HG02678 (cell line): Measurements from ENCODE around the gene PGF.

ENCODE experiments used
- ATAC-seq: cut with Tn5 transposase; IDR thresholded peaks from one replicate; pipeline ENCODE4 v1.9.1; 2021; ENCODE audit warnings: mild to moderate bottlenecking, moderate library complexity; ENCODE audit not compliant: unreplicated experiment

The PGF gene

GRCh38 chr14:74959596-74960180 lies 4.3 kb upstream of the PGF start:
- no peak for ATAC-seq

DNA sequence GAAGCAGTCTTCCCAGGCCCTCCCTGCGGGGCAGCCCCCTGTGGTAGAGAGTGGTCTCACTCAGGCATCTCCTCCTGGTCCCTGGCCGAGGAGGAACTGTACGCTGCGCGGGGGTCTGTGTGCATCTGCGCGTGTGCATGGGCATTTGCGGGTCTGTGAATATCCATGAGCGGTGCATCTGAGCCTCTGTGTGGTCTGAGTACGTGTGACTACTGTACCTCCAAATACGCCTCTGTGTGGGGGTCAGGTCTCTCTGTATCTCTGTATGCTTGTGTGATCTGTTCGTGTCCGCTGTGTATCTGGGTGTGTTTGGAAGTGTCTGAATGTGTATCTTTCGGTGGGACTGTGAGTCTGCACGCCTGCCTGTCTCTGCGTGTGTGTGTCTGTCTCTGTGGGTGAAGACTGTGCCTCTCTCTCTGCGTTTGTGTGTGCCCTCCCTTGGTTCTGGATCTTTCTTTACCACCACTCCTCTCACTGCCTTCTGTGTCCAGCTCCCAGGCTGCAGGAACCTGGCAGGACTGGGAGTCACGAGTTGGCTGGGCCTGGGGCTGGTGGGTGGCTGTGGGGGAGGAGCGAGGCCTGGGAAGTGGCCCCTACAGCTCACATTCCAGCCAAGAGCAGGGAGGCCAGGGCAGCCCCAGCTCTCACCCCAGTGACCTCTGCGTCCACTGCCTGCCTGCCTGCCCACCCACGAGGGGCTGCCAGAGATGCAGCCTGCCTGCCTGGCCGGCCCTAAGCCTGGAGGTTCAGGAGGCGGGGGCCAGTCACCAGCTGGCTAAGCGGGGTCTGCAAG lies 1.1 kb upstream of the PGF start:
- no peak for ATAC-seq

- no peak for ATAC-seq
Observed at GRCh38 chr14:74956027-74956279, 556 bp upstream of the PGF start.

DNA sequence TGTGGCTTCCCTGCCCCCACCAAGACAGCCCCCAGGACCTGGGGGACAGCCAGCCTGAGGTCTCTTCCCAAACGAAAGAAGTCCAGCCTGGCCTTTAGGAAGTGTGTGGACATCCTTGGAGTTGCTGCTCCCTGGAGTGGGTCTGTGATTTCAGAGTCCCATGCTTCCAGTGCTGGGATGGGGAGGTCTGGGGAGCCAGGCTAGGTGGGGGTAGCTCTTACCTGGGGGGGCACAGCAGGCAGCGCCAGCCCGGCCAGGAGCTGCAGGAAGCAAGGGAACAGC lies 509 bp downstream of the PGF start:
- ATAC-seq = no peak

GRCh38 chr14:74954232-74954946 lies 1.0 kb downstream of the PGF start:
- no peak for ATAC-seq

GRCh38 chr14:74953686-74954085 lies 1.7 kb downstream of the PGF start:
- no peak for ATAC-seq

DNA sequence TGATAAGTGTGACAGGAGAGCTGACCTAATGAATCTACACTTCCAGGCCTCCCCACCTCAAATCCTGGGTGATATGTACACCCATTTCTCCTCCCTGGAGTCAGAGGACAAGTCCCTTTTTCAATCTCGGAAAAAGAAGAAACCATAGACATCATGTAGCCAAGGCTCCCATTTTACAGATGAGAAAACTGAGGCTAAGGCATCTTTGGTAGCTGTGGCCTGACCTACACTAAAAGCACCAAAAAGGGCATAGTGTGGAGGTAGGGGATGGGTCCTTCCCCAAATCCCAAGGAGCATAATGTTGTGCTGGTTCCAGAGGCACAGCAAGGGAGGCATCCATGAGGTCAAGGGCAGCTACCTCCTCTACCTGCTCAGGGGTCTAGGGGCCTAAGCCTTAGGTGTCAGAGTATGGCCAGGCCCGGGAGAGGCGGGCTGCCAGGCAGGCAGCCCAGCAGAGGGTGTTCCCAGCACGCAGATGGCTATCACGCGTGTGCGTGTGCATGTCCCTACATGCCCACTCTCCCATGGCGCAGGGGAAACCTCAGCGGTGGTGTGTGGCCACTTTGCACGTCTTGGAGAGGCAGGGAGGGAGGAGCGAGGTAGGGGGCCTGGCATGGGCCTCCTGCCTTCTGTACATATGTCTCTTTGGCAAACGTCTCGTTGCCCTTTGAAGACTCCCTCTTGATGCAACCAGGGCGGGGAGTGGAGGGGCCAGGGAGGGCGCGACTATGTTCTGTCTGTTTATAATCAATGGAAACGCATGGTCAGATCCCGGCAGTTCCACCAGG lies 2.5 kb downstream of the PGF start:
- no peak for ATAC-seq

GRCh38 chr14:74952180-74952665 lies 3.2 kb downstream of the PGF start:
- ATAC-seq = no peak

DNA sequence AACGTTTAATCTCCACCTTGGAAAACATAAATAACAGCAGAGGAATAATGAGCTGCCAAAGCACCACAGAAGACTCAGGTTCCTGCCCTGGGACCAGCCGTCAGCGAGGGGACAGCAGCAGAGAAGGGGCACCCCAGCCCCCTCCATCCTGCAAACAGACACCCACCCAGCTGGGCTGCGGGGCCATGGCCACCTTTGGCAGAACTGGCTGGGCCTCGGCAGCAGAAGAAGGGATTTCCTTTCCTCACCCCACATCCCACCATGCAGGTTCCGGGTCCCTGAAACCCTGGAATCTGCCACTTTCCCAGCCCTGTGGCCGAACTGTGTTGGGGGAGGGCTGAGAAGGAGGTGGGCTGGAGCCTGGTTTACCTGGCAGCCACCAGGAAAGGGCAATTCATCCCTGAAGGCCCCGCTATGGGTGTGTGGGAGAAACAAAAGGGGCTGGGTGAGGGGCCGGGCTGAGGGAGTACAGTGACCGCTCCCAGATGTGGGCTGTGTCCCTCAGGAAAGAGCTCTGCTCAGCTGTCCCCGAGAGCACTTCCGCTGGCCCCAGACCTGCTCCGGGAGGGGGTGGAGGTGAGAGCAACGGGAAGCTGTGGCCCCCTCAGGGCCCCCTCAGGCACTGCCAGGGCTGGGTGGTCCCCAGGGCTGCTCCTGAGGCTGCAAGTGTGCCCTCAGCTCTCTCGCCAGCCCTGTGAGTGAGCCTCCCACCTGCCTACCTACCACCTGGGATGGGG lies 3.8 kb downstream of the PGF start:
- no peak for ATAC-seq

DNA sequence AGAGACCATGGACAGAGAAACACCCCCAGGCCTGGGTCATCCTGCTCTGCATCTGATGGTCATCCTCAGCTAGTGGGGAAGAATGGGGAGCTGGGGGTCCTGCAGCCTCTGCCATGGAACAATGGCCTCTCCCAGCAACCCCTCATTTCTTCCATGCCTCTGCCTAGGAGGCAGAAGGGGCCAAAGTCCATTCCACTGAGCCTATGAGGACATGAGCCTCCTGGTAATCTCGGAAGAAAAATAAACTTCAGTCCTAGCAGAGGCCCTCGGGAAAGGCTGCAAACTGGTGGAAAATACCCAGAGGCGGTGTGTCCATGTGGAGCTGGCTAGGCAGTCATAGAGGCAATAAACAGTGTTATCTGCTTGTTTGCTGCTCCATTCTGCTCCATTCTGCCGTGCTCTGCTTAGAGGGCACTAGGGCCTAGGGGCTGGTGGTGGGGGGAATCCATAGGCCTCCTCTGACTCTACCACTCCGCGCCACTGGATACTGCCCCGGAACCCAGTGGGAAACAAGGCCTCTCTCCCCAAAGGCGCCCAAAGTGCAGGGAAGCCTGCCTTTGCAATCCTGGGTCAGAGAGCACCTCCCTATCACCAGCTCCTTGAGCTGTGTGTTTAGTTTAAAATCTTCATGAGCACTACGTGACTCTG lies 4.5 kb downstream of the PGF start:
- no peak for ATAC-seq

GRCh38 chr14:74949859-74950573 lies 5.4 kb downstream of the PGF start:
- no peak for ATAC-seq

- ATAC-seq = no peak
Observed at GRCh38 chr14:74949191-74949601, 6.2 kb downstream of the PGF start.

- ATAC-seq = no peak
Observed at GRCh38 chr14:74948228-74949175, 6.9 kb downstream of the PGF start.

- no peak for ATAC-seq
Observed at GRCh38 chr14:74947353-74948227, 7.8 kb downstream of the PGF start.

DNA sequence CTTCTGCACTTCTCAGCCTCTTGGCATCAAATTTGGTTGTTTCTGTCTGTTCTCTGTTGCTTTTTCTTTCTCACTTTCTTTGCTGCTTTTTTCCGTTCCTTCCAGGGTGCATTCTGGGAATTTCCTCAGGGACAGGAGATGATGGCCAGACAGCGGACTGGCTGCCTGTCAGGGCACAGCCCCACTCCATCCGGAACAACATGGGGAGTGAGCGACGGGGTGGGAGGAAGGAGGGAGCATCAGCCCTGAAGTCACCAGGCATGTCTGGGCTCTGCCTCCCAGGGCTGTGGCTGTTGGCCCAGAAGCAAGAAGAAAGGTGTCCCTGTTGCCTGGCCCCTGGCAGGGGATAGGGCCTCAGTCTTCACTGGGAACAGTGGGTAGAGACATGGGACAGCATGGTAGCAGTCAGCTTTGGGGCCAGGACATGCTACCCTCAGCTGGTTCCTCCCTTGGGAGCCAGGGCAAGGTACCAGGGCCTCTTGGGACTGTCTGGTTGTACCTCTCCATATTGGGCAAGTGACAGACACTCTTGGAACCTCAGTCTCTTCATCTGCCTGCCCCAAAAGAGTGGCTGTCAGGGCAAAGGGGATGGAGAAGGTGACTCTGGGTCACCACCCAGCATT lies 8.6 kb downstream of the PGF start:
- ATAC-seq = no peak

- peak; percentile 55 for ATAC-seq
Observed at GRCh38 chr14:74945852-74946658, 9.3 kb downstream of the PGF start.
